Lung (tissue), 12 donors: ENCODE measurements around the gene NKD2. TPM values are rescaled to one million over a fixed set of nuclear protein-coding genes. Genes with fewer than 3 reads are reported as not detected.

Source experiments
- ATAC-seq: fragments of 200-7000 bp; cut with Tn5 transposase; one replicate; pipeline ENCODE4 v1.9.1; 2020; ENCODE audit warnings: moderate number of reproducible peaks; ENCODE audit not compliant: insufficient read depth, low FRiP score
- DNase-seq, 3 donors: peaks; one replicate each; pipeline ENCODE4 v3.0.0-alpha.2; 2013 to 2017
- H3K27ac ChIP-seq, 2 donors: one replicate each; pipeline ENCODE4 v1.5.1; 2013; ENCODE audit warnings: mild to moderate bottlenecking in 2 of 2, moderate library complexity in 2 of 2, control low read depth in 1 of 2, inconsistent platforms in 1 of 2, low read depth in 1 of 2, low read length in 1 of 2
- H3K27me3 ChIP-seq, 3 donors: one replicate each; pipeline ENCODE4 v1.5.1; 2013; ENCODE audit warnings: low read length in 2 of 3; ENCODE audit not compliant: control insufficient read depth in 3 of 3, insufficient read depth in 3 of 3
- H3K36me3 ChIP-seq, 4 donors: one replicate each; pipeline ENCODE4 v1.5.1; 2013; ENCODE audit warnings: low read length in 4 of 4, mild to moderate bottlenecking in 1 of 4, moderate library complexity in 1 of 4; ENCODE audit not compliant: control insufficient read depth in 4 of 4, insufficient read depth in 4 of 4
- H3K4me1 ChIP-seq, 5 donors: one replicate each; pipeline ENCODE4 v1.5.1; 2013; ENCODE audit warnings: low read length in 5 of 5, mild to moderate bottlenecking in 2 of 5, moderate library complexity in 1 of 5; ENCODE audit not compliant: control insufficient read depth in 5 of 5, insufficient read depth in 5 of 5
- H3K4me3 ChIP-seq: one replicate; pipeline ENCODE4 v1.5.1; 2013; ENCODE audit warnings: mild to moderate bottlenecking, control low read depth, moderate library complexity
- H3K9ac ChIP-seq, 2 donors: one replicate each; pipeline ENCODE4 v1.5.1; 2013; ENCODE audit warnings: low read length in 2 of 2, control low read depth in 1 of 2; ENCODE audit not compliant: insufficient read depth in 1 of 2
- H3K9me3 ChIP-seq, 4 donors: one replicate each; pipeline ENCODE4 v1.5.1; 2013; ENCODE audit warnings: low read length in 3 of 4, mild to moderate bottlenecking in 1 of 4, moderate library complexity in 1 of 4; ENCODE audit not compliant: control insufficient read depth in 4 of 4, insufficient read depth in 3 of 4
- WGBS, 2 donors: extraction: QIAGEN DNeasy Blood & Tissue Kit; methylation state at CpG; one replicate each; pipeline ENCODE4 v1.1.7; 2013; 5-methylcytosine and 5-hydroxymethylcytosine counted together
- polyA plus RNA-seq, 2 donors: library from polyadenylated mRNA; stranded (reverse); fragments of 200-250 nt; gene quantifications; one replicate each; pipeline ENCODE4 v1.2.1, GENCODE V29; 2013
- total RNA-seq, 2 donors: library from RNA; depleted of rRNA in 1 of 2; stranded (reverse); fragments of >200 nt in 1 of 2; gene quantifications; one replicate each; pipeline ENCODE4 v1.2.1, GENCODE V29; 2014 to 2021
- TF ChIP-seq, protein P1 (sequence below): IDR thresholded peaks from 2 replicates; pipeline ENCODE4 v1.5.1; 2012; ENCODE audit warnings: mild to moderate bottlenecking; ENCODE audit errors: control extremely low read depth, extremely low read depth
- donor health status: control.
- donor health status: control.
- donor health status: Bipolar disorder and iron deficiency.
- donor health status: healthy.
- donor health status: DM: yes; HTN: yes; CAD: no.

The NKD2 gene
- total and polyA plus RNA-seq, 4 donors = 9.9 to 88.0 (median 48.4) TPM

DNA sequence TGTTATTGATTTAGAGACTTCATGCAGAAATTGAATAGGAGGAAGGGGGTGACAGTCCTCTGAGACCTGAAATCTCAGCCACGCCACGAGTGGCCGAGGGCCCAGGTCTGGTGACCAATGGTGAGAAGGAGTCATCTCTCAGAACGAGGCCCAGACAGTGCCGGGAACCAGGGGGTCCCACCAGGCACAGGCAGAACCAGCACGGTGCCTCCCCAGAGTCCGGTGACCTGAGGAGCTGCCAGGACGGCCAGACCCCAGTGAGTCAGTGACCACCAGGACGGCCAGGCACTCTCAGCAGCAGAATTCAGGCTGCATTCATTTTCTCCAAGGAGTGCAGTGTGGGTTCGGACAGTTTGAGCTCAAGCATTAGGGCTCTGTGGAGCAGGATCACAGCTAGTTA lies 43.8 kb upstream of the NKD2 start:
- no peak overlapping the region for H3K4me3 ChIP-seq
- DNase-seq (no peak), ATAC-seq (no peak)
- no peak overlapping the region for H3K9ac ChIP-seq
- H3K36me3 ChIP-seq = no peaks in the 10 kb centered on the region
- H3K9me3 ChIP-seq = no peaks in the 10 kb centered on the region
- H3K27me3 ChIP-seq = peaks cover 0 to 3% (median 0%) of the 10 kb centered on the region in 3 donors
- peaks cover 0 to 61% (median 41%) of the 10 kb centered on the region in 5 donors for H3K4me1 ChIP-seq
- H3K27ac ChIP-seq = peak overlapping the region in 1 of 2 donors; percentile 34
- TF ChIP-seq, protein P1, sequence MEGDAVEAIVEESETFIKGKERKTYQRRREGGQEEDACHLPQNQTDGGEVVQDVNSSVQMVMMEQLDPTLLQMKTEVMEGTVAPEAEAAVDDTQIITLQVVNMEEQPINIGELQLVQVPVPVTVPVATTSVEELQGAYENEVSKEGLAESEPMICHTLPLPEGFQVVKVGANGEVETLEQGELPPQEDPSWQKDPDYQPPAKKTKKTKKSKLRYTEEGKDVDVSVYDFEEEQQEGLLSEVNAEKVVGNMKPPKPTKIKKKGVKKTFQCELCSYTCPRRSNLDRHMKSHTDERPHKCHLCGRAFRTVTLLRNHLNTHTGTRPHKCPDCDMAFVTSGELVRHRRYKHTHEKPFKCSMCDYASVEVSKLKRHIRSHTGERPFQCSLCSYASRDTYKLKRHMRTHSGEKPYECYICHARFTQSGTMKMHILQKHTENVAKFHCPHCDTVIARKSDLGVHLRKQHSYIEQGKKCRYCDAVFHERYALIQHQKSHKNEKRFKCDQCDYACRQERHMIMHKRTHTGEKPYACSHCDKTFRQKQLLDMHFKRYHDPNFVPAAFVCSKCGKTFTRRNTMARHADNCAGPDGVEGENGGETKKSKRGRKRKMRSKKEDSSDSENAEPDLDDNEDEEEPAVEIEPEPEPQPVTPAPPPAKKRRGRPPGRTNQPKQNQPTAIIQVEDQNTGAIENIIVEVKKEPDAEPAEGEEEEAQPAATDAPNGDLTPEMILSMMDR = no peak
- WGBS, 2 donors = 77 to 91% methylated on average over 10 of the region's 10 CpGs

- Histone ChIP-seq H3K36me3 (no peaks in the 10 kb centered on the region), H3K27ac (peak overlapping the region in 1 of 2 donors; percentile 37), H3K9ac (no peak overlapping the region), H3K4me3 (no peak overlapping the region), H3K9me3 (no peaks in the 10 kb centered on the region), H3K4me1 (peaks cover 0 to 55% (median 35%) of the 10 kb centered on the region in 5 donors), H3K27me3 (peaks cover 0 to 3% (median 0%) of the 10 kb centered on the region in 3 donors)
- ATAC-seq (no peak), DNase-seq (no peak)
- WGBS, 2 donors = 79 to 84% methylated on average over 32 of the region's 32 CpGs
- TF ChIP-seq, protein P1 = no peak
Observed at GRCh38 chr5:965604-966344, 42.8 kb upstream of the NKD2 start.

DNA sequence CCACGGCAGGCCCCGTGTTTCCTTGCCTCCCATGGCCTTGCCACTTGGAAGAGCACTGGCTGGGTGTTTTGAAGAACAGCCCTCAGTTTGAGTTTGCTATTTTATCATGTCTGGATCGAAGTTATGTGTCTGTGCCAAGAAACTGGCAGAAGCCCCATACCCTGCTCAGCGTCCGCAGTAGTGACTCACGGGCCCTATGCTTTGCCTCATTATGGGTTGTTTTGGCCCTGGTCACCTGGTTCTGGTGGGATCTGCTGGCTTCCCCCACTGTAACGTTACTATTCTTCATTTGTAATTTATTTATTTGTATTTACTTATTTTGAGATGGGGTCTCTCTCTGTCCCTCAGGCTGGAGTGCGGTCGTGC lies 42.3 kb upstream of the NKD2 start:
- 79 to 89% methylated on average over 9 of the region's 9 CpGs for WGBS, 2 donors
- H3K9me3 ChIP-seq = no peaks in the 10 kb centered on the region
- no peaks in the 10 kb centered on the region for H3K36me3 ChIP-seq
- peaks cover 0 to 3% (median 0%) of the 10 kb centered on the region in 3 donors for H3K27me3 ChIP-seq
- TF ChIP-seq, protein P1 = no peak
- no peak overlapping the region for H3K9ac ChIP-seq
- no peak overlapping the region for H3K27ac ChIP-seq
- no peak overlapping the region for H3K4me3 ChIP-seq
- DNase-seq (no peak), ATAC-seq (no peak)
- H3K4me1 ChIP-seq = peaks cover 0 to 50% (median 32%) of the 10 kb centered on the region in 5 donors
